GM12872 (cell line): Measurements from ENCODE around the gene KCNQ1OT1.

Experiments
- CTCF ChIP-seq: IDR thresholded peaks from 3 replicates; pipeline ENCODE4 v1.5.1; 2011; ENCODE audit warnings: low read depth, mild to moderate bottlenecking, low read length, moderate library complexity; ENCODE audit not compliant: insufficient read depth

The KCNQ1OT1 gene

GRCh38 chr11:2728663-2729332 lies 29.0 kb upstream of the KCNQ1OT1 start:
- no peak for TF ChIP-seq CTCF

DNA sequence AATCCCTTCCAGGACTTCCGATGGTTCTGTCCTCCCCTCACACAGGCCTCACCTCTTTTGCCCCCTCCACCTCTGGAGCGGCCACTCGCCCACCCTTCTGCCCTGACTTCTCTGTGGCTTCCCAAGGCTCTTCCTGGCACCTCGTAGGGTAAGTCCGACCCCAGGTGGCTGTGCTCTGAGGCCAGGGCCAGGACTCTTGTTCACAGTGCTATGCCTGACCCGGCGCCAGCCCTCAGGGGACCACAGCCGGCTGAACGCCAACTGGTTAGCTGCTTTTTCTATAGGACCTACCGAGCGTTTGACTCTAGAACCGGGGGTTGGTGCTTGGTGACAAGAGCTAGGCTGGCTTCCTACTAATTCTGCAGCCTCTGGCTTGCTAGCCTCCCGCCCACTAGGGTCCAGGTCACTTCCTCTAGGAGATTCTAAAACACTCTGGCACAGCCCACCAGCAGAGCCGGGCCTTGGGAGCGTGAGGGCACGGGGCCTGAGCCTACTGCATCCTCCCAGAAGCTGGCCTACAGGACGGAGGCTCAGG lies 28.4 kb upstream of the KCNQ1OT1 start:
- TF ChIP-seq CTCF = no peak

DNA sequence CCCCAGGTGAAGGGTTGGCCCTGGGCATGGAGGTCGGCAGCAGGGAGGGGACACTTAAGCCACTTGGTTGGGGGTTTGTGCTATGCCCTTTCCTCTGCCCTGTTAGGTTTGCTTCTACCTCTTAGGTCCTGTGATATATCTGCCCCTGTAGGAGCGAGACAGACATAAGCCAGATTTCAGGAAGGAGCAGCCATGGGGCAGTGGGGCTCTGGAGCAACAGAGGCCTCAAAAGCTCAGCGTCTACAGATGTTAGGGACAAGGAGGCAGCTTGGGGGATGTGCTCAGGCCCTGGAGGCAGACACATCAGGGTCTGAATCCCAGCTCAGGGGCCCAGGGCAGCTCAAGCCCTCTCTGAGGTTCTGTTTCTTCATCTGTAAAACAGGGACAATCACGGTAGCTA lies 27.2 kb upstream of the KCNQ1OT1 start:
- TF ChIP-seq CTCF = no peak

- no peak for TF ChIP-seq CTCF
Measured at GRCh38 chr11:2725368-2726300, 25.8 kb upstream of the KCNQ1OT1 start.

- no peak for TF ChIP-seq CTCF
Measured at GRCh38 chr11:2724653-2725367, 25.0 kb upstream of the KCNQ1OT1 start.

GRCh38 chr11:2724104-2724503 lies 24.3 kb upstream of the KCNQ1OT1 start:
- no peak for TF ChIP-seq CTCF

DNA sequence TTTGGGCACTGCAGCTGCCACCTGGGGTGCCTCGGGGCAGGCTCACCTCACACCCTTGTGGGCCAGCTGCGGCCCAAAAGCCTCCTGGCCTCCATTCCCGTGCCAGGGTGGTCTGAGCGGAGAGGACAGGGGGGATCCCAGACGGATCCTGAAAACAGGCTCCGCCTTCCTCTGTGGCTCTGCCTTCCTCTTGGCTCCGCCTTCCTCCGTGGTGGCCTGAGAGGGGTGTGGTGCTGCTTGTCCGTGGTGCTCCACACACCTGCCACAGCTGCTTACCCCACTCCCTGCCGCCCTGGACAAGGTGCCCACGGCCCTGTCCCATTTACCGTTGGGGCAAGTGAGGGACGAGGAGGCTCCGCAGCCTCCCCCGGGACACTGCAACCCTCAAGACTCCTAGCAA lies 23.2 kb upstream of the KCNQ1OT1 start:
- no peak for TF ChIP-seq CTCF
